A172 (cell line): Measurements from ENCODE around the gene GRIA4. TPM values are rescaled to one million over a fixed set of nuclear protein-coding genes. Genes with fewer than 3 reads are reported as not detected.

Experiments used
- DNase-seq: peaks from one replicate; pipeline ENCODE4 v3.0.0-alpha.2; 2015; ENCODE audit warnings: low spot score
- total RNA-seq: library from RNA; depleted of rRNA; stranded (reverse); fragments of >200 nt; shearing (Covaris generic); gene quantifications from 2 replicates; pipeline ENCODE4 v1.2.3, GENCODE V29; 2014

Gene GRIA4
- total RNA-seq, 1 experiment from 2014 or later, result not detected

DNA sequence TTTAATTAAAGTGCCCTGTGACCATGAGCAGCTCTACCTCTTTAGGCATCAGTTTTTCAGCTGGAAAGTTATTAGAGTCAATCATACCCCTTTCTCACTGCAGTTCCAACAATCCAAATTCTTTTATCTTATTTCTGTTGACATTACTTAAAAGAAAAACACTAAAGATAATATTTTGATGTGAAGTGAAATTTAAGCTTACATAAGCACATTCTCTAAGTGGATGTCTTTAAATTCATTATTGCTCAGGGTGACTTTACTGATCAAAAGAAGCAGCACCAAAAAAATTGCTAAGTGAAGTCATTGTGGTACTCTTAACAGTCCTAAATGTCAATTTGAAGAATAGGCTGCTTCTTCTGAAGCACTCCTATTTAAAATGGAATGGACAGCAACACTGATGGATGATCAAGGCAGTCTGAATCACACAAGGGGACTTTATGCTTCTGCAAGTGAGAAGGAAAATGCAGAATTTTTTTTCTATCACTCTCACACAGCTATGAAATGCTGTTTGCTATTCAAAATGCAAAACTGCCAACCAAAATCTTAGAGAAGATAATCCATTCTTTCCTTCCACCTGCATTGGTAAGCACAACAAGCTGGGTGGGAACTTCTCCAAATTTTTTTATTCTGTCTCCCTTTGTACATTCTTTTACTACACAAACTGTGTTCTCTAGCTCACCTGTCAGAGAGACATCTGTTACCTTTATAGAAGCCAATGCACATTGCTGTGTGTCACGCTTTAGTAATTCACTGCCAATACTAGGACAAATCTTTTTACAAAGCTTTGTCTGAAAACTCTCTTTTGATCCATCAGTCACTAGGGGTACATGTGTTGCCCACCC lies 179.9 kb downstream of the GRIA4 start:
- no peak for DNase-seq

DNA sequence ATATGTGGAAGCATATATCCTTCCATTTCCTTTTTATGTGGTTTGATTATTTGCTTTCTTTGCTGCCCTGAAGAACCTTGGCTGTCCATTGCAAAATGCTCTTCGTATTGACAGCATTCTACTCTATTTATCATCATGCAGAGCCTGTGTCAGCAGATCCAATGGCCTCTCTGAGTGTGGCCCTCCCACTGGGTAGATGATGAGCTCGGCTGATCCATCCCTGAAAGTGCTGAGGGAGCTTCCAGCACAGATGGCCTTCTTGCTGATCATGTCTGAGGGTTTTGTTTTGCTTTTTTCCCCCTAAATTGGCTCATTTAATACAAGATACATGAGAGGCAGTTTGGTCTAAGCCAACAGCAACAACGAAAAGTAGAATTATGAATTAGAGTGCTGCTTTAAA lies 181.0 kb downstream of the GRIA4 start:
- DNase-seq, result no peak

DNA sequence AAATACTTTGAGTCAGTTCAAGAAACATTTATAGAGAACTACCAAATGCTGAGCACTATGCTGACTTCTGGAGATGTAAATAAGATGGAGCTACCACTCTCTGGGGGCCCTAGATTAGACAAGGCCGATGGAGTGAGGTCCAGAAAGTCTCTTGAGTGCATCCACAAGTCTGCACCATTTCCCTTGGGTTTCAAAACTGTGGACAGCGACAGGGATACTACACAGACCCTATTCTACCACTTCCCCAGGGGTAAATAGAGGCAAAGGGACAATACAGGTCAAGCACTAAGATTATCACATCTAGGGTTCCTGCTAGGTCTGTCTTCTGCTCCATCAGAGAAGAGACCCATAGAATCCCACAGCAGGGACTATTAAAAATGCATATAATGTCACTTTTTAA lies 183.2 kb downstream of the GRIA4 start:
- DNase-seq, result no peak

DNA sequence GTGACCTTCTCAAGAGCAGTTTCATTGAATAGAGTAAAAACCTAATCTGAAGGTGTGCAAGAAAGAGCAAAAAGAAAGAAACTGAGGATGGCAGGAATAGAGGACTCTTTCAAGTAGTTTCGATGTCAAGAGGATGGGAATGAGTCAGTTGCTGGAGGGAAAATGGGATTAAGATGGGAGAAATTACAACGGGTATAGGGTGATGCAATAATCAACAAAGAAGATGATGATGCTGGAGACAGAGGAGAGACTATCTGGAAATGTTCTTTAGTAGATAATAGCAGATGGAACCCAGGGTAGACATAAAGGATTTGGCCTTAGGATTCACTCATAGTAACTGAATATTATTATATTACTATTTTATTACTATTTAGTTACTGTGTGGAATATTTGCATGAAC lies 189.4 kb downstream of the GRIA4 start:
- DNase-seq, result no peak

DNA sequence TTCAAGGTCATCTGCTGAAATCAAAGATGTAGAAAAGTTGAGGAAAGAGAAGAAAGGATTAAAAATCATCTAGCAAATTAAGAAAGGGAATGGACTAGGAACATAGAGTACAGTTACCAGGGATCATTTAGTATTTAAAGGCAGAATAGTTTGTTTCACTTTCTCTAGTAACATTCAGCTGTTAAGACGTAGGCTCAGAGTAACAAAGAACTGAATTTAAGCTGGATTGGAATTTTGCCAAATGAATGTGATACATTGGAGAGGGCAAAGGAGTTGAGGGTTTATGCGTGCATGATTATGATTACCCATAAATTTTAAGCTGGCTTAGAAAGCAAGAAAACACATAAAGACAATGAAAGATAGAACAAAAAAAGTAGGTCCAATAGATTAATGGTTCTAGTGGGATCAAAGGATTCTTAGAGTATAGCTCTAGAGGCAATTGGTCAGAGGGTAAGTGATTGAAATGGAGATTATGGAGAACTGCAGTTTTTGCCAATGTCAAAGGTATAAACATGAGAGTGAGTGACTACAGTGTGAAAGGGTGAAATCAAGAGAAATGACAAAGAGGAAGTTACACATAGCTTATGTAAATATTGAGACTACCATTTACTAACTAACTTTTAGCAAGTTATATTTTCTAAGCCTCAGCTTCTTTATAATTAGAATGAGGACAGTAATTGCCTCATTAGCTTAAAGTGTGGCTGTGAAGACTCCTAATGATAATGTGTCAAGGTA lies 190.0 kb downstream of the GRIA4 start:
- no peak for DNase-seq

DNA sequence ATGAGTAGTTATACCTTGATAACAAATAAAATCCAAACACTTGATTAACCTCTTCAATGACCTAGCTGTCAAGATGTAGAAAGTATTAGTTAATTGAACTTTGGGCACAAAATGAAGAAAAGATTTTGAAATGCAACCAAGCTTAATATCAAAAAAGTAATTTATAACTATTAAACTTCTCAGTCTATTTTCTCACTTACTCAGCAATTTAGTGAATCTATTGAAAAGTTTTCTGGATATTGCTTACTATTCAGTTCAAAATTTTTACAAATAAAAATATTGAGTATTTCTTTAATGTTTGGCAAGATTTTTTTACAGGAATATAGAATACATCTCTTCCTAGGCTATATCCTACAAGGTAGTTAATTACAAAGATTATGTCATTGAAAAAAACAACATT lies 192.5 kb downstream of the GRIA4 start:
- DNase-seq, result no peak

DNA sequence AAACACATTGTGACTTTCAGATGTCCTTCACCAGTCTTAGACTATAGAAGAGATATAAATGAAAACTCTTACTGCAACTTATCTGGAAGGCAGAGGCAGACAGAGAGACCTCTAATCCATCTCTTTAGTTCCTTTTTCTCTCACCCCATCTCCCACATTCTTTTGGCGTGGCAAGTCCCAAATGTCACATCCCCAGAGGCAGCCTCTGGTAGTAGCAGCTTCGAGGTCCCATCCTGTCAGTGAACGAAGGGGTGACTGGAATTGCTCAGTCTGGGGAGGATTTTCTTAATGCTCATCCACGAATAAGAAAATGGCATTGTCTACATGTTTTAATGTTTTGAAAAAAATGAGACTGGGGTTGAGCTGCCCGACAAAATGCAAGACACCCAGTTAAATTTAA lies 201.4 kb downstream of the GRIA4 start:
- no peak for DNase-seq

DNA sequence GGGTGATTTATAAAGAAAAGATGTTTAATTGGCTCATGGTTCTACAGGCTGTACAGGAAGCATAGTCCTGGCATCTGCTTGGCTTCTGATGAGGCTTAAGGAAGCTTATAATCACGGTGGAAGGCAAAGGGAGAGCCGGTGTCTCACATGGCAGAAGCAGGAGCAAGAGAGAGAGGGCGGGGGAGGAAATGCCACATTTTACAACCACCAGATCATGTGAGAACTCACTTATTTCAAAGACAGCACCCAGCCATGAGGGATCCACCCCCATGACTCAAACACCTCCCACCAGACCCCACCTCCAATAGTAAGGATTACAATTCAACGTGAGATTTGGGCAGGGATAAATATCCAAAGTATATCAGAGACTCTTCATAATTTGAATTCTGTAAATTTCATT lies 211.5 kb downstream of the GRIA4 start:
- no peak for DNase-seq

DNA sequence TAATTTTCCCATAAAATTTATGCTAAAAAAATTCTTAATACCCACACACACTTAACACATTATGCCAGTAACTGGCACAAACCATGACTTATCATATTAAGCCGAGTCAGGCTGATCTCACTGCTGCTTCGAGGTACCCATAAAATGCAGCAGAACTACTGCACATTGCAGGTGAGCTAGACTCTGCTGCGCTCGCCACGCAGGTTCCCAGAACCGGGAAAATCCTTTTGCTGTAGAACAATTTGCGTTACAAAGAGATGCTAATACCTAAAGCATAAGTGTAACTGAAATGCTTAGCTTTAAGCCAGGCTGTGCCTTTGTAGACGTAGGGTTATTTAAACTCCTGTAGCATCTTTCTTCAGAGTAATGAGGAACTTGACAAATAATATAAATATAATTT lies 211.9 kb downstream of the GRIA4 start:
- no peak for DNase-seq

DNA sequence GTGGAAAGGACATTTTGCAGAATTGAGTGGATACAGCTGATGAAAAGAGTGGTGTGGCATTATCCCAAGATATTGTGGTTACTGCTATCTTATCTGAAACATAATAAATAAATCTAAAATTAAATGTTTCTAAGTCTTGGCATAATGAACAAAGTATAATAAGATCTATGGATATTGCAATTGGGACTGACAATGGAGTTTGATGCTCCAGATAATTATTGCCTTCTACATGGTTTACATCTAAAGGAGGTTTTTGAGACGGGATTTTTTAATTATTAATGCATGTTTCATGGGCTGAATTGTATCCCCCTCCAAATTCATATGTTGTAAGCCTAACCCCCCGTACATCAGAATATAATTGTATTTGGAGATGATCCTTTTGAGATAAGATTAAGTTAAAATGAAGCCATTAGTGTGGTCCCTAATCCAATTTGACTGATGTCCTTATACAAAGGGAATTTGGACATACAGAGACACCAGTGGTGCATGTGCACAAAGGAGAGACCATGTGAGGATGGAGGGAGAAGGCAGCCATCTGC lies 213.7 kb downstream of the GRIA4 start:
- DNase-seq, result no peak

DNA sequence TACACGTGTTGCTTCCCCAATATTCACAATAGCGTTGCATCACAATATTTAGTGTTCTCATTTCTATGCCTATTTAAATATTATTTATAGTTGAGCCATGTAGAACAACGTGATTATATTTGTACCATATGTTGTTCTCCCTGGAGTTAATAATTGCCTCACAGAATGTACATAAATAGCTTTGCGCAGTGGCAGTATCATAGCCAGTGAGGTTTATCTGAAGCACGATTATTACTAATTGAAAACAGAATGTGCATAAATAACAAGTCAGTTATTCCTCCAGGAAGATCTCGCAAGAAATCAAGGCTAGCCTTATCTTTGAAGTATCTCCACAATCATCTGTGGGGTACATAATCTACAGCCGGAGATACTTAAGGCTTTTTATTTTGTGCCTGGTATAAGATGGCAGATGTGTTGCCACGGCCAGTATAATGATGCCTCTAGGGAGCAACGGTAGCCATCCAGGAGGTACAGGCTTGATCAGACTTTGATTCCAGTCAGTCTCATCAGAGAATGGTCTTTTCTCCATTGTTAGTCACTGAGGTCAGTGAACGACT lies 214.7 kb downstream of the GRIA4 start:
- no peak for DNase-seq

DNA sequence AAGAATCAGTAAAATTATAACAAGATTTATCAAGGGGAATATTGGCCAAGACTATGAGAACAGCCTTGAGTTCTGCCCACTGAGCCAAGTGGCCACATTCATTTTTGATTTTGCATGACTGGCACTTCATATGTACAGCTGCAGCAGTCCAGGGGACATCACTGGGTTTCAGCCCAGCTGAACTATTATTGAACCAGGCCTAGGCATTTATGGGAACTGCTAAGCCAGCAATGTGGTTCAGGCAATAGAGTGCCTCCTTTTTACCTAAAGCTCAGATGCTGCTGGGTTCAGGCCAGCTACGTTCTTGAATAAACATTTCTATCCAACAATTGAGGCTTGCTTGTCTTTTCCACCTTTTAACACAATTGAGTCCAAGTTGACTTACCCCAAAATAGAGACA lies 215.3 kb downstream of the GRIA4 start:
- no peak for DNase-seq

DNA sequence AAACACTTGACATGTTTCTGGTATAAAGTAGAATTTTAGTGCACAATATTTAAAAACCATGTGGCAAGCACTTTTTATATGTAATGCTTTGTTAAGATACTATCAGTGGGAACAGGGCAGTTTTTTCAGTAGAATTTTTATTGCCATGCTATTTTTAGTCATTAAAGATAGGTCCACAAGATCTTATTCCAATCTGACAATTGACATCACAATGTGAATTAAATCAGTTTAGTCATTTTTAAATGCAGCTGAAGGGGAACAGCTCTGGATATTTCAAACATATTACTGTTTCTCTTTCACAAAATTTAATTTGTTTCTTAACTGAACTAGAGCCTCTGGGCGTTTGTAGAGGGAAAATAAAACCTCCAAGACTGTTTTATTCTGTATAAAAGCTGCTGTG lies 218.0 kb downstream of the GRIA4 start:
- no peak for DNase-seq

DNA sequence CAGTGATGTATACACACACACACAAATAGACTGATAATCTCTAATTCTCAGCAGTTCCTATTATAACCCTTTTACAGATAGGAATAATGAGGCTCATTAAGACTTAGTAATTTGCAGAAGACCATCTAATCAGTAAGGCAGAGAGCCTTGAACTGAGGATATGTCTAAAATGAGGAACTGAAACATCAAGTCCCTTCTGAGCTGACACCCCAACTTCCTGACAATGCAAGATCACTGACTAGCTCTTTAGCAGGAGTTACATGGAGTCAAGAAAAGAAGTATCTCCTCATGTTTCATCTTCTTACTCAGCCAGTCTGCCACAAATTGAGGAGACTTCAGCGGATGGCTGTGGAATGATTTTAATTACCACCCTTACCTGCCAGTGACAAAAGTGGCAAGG lies 219.2 kb downstream of the GRIA4 start:
- no peak for DNase-seq

DNA sequence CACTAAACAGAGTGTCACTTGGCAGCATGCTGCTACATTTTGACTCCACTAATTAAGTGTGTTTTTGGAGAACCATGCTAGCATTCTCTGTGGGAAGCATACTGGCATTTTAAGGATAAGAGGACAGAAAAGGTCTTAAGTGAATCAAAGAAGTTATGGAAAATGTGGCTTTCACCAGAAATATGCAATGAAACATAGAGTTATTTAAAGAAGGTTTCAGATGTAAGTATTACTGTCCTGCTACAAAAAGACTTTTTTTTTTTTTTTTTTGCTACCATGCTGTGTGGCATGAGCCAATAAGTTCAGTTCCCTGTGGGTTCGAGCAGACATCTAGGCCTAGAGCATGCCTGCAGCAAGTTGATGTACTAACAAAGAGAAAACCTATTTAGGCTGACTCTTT lies 224.6 kb downstream of the GRIA4 start:
- DNase-seq, result no peak

DNA sequence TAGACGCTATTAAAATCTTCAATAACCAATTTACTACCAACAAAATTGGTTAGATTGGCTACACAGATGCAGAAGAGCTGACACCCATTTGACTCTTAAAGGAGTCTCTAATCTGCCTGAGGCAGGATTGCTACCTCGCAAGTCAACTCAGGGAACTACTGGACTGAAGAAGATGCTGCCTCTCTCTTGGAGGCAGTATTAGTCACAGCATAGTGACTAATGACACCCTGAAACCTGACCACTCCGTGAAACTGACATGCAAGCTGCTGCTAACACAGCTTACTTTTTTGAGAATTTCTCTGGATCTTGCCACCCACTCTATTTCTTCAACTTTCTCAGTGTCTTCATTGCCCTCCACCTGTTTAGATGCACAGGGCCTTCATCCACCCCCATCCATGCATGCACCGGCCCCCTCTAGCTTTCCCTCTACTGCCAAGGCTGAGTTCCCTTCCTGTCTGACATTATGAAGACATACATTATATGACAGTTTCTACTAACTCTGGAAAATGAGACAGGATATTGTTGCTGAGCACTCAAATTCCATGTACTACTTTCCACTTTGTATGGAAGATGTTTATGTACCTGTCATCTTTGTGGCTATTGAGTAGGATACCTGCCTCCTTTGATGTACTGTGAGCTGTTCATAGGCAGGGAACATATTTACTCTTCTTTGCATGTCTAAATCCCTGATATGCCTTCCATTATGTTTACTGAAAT lies 229.0 kb downstream of the GRIA4 start:
- DNase-seq, result peak; percentile 39

DNA sequence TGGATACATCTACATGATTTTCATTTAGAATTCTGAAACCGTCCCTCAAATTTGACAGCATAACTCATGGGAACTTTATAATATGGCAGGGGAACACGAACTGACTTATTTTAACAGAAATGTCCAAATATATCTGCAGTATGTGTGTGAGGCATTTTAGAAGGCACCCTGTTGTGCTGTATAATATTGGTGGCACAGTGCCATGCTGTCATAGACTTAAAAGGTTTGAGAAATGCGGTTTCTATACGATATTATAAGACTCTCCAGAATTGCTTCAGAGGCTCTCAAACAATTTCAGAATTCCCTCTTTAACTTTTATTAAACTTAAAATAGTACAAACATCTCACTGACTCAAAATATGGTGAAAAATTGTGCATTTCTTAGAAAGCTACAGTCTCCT lies 230.5 kb downstream of the GRIA4 start:
- no peak for DNase-seq

DNA sequence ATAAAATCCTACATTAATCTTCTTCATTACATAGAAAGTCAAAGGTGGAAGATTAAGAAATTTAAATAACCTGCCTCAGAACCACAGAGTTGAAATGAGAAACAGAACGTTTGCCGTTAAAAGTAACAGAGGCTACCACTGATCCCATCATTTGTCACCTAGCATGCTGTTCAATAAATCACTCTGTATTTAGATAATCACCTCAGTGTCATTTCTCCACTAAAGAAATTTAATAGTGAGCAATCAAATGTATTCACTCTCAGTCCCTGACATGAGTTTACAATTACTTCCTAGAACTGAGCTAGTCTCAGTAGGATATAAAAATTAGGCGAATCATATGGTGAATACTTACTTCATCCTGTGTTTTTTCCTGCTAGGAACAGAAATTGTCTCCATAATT lies 242.5 kb downstream of the GRIA4 start:
- DNase-seq, result no peak

DNA sequence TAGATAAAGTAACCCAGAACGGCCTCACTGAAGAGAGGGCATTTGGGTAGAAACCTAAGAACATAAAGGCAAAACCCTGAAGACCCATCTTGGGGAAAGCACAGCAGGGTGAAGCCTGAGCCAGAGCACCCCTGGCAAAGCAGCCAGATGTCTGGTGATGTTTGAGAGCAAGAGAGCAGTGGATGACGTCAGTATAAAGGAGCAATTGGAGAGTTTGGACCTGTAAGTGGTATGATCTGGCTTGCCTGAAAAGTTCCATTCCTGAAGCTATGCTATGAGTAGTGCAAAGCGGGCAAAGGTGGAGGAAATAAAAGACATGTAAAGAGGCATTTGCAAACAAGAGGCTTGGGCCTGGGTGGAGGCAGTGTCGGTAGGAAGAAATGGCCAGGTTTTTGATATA lies 244.4 kb downstream of the GRIA4 start:
- no peak for DNase-seq

DNA sequence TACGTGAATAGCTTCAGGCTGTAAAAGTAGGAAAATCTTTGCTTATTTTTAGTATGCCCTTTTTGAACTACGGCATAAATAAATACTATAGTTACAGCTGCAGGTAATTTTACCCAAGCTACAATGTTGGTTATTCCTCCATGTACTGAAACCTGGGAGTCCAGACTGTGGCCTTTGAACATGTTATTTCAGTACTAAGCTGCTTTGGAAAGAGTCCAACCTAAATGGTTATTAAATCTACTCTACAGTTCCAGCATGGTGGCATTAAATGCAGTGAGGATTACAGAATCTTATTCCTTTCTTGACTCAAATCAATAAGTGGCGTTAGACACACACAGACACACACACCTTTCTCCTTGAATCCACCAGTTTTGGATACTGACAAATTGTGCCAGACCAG lies 247.1 kb downstream of the GRIA4 start:
- DNase-seq, result no peak

DNA sequence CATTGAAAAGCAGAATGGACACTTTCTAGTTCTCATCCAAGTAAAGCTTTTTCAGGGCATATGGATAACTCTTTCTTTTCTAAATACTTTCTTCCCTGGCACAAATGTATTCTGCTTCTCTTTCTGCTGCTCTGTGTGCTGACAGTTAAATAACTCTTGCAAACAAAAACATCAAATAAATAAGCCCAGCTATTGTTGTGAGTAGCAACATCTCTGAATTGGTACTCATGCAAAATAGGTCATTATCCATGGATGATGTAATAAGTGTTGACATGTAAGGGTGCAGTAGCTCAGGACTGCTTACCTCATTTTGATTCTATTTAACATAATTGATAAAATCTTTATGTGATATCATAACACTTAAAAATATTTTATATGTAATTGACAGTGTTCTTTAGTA lies 247.9 kb downstream of the GRIA4 start:
- DNase-seq, result no peak

DNA sequence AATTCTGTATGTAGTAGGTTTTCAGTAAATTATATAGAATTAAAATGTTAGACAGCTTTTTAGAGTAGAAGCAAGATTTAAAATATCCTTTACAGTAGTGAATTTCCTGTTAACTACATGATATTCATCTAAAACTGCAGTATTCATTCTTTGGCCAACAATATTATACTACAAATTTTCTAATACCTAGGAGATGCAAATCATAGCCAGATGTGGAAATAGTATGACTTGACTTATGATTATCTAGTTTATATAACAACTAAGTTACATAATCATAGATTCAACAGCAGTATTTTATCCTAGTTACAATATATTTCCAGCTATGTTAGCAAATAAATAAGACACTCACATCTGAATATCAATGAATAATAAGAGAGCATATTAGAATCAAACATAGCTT lies 249.0 kb downstream of the GRIA4 start:
- no peak for DNase-seq
